NCI-H526 (cell line): ENCODE data around the gene MAST4.

Experiments used
- DNase-seq, 2 experiments: peaks; one replicate each; lab custom pipeline; 2025; lab: John Stamatoyannopoulos, UW

MAST4 gene

DNA sequence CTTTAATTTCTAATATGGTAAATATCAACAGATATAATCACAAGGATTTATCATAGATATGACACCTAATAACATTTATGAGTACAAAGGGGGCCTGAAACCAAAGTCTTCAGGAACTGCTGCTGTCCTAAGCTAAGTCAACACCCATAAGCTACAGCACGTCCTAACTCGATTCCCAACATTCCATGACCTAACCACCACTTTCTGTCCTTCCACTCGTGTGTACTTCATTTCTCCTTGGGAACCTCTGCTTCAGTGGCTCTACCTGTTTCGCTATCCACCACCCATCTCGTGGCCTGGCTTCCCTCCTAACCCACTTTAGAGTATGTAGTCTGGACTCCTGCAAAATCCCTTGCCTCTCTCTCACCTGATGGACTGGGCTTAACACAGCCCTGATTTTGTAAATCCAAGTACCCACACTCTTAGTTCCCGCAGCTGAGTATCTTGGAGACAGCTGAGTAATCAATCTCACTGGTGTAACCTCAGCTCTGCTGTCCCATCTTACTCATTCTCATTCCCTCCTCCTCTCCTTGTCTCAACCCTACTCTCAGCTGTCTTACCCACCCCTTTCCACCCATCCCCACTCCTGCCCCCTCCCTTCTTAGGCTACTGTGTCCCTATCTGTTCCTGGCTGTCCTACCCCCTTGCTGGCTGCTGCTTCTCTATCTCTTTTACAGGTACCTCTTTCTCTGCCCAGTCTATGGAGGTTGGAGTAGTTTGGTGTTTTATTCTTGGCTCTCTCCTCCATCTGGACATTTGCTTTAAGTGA is 101.8 kb downstream of the MAST4 start:
- DNase-seq = no peak

DNA sequence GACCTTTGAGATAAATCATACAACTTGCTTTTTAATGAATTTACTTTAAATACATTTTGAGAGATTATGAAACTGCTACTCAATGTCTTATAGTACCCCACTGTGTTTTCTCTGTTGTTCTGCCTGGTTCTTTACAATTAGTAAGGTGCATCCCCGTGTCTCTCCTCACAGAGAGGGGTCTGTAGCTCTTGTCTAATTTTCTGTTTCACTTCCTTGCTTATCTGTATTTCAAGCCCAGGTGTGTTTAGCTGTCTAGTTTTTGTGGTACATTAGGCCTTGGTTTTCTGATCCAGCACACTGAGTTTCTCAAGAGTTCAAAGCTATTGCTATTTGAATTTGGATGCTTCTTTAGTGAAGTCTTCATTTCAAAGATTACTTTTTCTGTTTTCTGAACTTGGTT is 105.1 kb downstream of the MAST4 start:
- no peak for DNase-seq

DNA sequence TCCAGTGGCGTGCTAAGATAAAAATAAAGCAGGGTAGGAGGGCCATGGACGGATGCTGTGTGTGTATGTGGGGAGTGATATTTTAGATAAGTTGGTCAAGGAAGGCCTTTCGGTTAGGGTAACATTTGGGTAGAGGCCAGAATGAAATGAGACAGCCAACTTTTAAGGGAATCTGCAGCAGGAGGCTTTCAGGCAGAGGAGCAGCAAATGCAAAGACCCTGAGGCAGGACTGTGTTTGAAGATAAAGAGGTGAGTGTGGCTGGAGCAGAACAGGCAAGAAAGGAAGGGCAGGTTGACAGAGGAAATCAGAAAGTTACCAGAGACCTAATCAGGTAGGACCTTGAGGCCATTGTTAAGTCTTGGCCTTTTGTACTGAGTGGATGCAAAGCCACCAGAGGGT is 106.2 kb downstream of the MAST4 start:
- no peak for DNase-seq

DNA sequence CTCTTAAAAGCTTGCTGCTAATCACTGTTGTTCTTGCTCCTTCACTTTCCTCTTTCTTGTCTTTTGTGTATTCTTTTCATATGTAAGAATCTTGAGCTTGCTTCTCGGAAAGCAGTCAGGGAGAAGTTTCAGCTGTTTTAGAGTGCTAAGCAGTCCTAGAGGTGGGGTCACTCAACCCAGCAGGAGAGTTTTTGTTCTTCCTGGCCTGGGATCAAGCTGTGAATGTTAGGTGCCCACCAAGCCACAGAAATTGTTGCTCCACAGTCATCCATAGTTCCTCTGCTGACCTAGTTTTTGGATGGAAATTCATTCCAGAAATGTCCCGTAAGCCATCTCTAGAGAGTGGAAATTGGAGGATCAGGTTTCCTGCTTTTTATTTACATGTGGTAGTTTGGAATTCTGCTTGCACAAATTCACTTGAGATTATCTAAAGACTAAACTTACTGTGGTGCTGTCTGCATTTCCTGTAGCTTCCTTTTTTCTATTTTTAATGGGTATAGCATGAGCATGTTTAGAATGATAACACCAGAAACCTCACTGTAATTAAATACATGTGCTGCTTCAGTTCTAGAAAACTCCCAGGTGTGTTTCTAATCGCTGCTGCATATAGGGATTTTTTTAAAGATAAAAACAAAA is 108.7 kb downstream of the MAST4 start:
- DNase-seq = no peak

DNA sequence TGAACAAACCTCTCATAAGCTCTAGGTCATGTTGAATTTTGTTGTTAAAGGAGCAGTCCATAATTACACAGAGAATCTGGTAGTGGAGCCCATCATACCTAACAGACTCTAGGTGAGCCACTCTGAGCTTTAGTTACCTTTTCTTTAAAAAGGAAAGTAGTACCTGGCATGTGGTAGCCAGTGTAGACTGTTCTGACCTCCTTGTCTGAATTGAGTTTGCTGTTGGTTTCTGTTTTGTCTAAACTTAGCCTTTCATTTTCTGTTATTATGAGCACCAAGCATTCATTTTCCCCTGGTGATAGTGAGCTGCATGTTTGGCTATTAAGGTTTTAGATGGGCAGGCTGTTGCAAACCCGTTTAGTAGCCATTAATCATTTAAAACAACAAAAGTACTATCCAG is 112.2 kb downstream of the MAST4 start:
- no peak for DNase-seq

DNA sequence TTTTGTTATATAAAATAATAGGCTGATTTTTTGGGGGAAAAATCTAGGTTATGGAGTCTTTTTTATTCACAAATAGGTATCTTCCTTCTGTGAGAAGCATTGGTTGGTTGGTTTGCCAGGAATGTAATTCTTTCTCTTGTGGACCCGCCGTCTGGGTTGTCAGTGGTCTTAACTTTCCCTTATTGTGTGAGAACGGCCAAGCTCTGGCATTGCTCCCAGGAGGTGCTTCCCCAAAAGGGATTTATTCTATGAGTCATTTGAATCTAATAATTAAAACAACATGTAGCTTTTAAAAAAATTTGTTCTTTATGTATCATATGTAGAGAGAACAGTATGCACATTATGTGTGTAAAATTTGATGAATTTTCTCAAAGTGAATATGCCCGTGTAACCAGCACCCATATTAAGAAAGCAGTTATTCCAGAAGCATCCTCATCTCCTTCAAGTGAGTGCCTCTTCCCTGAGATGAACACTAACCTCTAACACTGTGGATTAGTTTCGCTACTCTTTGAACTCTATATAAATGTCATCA is 114.4 kb downstream of the MAST4 start:
- DNase-seq = no peak

DNA sequence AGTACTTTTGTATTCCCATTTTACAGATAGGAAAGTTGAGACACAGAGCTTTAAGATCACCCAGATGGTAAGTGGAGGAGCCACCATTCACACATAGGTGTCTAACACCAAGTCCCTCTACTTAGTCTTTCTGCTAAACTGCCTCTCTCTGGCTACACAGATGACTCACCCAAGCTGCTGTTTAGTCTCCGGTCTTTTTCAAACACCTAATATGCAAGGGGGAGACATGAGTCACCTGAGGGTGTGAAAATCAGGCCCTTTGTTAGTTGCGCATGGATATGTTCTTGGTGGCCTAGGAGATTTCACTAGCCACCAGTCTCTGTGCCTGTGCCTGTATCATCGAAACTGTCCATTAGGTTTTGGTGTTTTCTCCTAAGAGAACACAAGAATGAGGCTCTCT is 117.8 kb downstream of the MAST4 start:
- DNase-seq = no peak

DNA sequence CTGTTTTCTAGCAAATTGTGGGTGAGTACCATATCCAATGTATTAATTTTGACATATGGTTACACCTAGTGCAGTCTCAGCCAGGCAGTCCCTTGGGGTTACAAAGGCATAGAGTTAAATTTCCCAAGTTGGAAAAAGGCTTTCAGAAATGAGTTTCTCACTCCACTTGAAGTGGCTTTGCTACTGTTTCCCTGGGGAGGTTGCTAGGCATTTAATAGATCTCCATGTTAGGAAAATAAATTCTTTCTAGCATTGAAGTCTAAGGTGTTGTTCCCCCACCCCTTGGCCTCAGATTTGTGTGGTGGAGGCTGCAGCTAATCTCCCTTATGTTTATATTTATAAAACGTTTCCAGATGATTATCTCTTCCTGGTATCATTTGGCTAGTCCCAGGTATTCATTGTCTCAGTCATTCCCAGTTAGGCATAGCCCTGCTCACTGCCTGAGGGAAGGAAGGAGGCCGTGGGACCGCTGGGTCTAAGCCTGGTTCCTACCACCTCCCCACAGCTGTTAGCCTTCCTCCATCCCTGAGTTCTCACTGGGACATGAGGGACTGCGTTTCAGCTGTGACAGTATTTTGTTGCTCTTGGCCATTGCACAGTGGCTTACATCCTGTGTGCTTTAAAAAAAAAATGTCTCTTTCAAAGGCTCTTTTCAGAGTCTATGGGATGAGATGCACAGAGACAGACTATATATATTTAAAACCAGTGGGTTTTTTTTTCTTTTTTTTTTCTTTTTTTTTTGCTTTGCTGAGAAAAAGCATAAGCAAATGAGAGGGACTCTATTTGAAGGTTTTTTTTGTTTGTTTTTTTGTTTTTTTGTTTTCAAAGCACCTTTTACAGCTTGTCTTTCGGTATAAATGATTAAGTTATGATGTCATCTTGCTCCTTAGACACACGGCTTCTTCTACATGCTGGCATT is 121.5 kb downstream of the MAST4 start:
- DNase-seq = no peak

DNA sequence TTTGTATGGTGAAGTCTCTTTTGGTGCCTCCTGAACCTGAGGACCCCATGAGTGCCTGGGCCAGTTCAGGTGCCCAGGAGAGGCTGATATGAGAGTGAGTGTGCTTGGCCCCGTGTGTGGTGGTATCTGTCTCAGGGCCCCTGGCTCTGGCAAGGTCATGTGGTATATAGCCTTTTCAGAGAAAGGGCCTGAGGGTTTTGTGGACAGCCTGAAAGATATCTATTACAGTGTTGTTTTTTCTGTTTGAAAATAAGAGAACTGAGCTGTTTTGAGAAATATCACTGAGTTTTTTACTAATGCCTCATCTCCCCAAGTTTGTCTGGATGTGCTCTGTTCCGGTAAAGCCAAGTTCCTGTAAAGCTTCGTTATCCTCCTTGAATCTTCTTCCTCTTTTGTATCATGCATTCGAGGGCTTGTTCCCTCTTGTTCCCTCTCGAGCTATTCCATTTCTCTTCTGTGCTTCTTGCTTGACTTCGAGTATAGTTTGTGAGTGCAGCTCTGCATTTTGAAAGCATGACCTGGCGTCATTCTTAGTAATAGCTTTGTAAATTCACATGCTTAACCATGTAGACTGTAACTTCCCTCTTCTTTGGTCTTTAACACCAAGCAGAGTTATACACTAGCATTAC is 122.3 kb downstream of the MAST4 start:
- DNase-seq = no peak

DNA sequence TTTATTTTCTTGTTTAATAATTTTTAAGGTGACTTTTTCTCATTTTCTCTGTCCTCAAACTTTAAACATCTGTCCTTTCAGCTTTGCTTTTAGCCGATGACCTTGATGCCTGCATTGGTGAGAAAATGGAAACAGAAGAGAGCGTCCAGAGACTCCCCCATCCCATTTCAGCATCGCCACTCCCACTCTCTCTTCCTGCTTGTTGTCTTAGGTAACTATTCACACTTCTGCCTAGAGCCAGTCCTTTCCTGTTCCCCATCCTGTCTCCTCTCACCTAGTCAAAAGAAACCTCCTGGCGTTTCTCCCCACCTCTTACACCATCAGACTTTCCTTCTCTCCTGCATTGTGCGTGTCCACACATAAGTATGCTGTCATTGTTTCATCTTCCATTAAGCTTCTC is 124.6 kb downstream of the MAST4 start:
- no peak for DNase-seq

DNA sequence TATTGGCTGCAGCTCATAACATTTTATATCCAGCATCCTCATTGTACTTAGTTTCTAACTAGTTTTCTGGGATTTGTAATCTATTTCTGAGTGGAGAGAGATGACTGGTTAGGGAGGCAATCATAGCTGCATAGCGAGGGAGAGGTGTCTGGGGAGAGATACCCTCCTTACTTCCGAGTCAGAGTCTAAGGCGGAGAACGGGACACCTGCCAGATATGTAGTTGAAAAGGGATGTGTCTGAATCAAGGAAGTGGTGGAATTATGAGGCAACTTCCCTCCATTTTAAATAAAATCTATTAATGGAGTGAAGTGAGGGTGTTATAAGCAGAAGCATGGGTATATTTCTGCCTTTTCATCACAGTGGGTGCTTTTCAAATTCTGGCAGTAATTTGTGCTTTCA is 126.5 kb downstream of the MAST4 start:
- DNase-seq = no peak

DNA sequence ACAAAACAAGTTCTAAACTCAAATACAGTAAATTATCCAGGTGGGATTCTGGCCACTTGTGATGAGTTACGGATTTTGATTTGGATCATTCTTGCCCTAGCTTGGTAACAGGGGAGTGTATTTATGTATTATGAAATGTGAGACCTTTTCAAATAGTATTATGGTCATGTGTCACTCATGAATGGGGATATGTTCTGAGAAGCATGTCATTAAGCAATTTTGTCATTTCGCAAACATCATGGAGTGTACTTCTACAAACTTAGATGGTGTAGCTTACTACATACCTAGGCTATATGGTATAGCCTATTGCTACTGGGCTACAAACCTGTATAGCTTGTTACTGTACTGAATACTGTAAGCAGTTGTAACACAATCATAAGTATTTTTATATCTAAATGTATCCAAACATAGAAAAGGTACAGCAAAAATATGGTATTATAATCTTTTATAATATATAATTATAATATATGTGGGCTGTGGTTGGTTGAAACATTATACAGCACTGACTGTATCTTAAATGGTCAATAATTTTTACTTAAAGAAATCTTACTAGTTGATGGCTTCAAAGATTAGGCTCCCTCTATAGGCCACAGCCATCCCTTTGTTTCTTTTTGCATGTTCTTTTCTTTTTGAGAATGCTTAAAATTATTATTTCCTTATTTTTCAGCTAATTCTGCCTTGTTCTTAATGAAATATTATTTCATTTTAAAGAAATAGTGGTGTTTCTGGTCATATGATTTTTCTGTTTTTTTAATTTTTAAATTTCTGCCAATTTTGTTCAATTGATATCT is 128.4 kb downstream of the MAST4 start:
- no peak for DNase-seq

DNA sequence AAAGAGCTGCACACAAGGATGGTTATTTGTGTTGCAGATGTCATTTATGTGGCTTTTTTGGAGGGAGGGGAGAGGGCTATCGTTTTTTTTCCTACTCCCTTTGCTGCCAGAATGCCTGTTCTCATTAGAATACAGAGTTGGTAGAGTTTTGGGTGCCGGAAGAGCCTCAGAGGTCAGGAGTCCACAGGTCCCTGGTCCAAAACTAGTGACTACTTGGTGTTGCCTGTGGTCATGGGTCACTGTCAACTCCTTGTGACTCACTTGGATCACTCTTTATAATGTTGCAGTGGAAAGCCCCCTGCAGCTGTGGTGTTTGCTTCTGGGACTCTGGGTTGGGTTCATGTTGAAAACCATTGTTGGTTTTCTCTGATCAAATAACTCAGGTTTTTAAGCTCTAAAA is 131.4 kb downstream of the MAST4 start:
- DNase-seq = no peak

DNA sequence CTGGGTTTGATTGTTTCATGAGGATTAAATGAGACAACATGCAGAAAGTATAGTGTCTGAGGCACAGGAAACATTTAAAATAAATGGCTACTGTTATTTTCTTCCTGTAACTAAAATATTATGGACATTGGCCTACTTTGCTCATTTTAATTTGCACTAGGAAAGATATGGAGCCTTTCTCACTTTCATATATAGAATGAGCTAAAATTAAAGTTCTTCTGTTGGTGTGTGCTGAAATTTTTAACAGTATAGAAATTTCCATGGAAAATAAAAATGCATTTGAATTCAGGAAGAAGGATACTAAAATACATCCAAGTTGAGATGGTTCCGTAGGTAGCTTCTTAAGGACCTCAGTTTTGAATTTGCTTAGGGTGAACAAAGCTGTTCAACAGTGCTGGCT is 131.9 kb downstream of the MAST4 start:
- DNase-seq = no peak

DNA sequence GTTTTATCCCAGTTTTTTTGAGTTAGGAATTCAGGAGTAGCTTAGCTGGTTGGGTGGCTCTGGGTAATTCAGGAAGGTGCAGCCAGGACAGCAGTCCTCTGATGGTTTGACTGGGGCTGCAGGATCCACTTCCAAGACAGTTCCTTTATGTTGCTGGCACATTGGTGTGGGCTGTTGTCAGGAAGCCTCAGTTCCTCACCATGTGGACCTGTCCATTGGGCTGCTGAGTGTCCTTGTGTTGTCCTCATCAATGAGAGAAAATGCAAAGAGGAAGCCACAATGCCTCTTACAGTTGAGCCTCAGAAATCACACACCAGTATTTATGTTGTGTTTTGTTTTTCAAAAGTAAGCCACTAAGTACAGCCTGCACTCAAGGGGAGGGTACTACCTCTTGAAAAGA is 140.9 kb downstream of the MAST4 start:
- DNase-seq = no peak

DNA sequence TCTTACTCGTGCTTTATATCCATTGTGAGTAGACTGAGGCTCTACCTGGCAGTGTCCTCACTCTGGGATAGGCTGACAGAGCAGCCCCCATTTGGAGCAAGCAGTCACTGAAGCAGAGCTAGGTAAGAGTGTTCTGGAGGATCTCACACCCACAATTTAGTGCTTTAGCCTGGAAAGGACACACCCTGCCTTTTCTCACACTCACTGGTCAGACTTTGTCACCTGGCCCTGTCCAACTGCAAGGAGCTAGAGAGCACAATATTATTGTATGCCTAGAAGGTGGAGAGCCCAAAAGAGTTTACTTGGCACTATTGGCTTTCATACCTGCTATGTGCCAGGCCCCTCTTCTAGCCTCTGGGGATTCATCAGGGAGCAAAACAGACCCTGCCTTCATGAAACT is 141.9 kb downstream of the MAST4 start:
- DNase-seq = no peak

DNA sequence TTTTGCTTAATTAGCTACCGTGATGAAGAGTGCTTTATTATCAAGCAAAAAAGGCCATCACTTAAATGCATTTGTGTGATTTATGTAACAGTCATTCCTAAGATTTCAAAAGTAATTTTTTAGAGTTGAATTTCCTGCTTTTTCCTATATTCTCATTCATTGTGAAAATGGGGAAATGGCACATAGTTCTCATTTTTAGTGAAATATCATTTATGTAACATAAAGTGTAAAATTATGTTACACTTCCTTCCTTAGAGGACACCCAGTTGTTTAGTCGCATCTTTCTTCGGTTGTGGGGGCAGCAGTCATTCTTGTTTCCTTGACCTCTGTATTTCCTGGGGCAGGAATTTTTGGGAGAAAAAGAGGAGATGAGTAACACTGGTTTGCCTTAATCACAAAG is 142.8 kb downstream of the MAST4 start:
- no peak for DNase-seq

DNA sequence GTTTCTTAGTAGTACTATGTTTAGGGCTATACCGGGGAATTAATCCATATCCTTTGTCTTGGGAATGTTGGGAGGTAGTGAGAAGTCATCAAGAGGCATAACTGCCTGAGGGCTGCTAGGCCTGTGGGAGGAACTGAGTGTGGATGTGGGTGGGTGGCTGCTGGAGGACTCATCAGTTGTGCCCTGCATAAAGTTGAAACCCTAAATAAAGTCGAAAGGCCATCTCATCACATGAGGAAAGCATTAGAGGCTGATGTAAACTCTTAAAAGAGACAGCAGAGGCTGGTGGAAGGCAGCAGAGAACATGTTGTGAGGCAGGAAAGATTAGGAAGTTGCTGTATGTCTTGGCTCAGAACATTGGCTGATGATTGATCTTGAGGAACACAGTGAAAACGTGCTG is 143.8 kb downstream of the MAST4 start:
- DNase-seq = no peak

DNA sequence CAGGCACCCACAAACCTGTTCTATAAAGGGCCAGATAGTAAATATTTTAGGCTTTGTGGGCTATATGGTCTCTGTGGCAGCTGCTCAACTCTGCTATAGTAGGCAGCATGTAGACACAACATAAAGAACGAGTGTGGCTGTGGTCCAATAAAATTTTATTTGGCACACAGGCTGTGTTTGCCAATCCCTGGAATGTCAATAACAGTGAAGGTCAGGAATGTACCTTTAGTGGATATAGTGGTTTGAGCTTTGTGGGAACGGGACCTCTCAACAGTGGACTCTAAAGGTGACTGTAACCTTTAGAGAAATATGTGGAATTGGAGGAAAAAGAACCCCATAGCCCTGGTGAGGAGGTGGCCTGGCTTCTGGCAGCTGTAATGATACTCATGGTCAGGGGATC is 145.2 kb downstream of the MAST4 start:
- no peak for DNase-seq

DNA sequence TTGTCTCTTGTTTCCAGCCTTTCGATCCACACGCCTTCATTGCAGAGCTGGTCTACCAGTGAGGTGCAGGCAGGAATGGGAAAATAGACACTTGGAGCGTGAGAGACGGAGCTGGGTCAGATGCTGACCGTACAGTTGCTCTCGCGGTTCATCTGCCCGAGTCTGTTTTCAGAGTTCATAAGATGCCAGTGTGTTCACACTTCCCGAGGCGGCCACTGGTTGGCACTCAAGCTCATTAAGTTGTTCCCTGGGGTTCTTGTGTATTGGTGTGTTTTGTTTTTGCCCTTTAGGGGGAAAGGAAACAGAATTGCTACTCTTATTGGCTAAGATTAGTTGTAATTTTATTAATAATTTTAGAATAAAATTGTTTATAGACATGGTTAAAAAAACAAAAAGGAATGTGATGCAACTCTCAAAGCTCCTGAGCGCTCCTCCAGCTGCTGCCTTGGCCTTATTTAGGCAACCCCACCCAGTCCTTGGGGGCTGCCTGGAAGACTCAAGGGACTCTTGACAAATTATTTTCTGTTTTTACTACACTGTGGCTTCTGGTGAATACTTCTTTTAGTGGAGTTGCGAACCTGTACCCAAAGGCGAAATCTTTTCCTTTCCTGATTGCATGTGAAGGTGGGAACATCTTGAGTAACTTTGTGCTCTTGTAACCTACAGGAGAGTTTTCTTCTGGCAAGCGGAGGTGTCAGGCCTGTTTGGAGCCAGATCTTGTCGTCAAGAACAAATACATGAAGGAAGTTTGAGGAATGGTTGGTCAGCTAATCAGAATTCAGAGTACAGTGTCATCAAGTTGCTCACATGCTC is 146.1 kb downstream of the MAST4 start:
- peak in 1 of 2 experiments; percentile 15 for DNase-seq

DNA sequence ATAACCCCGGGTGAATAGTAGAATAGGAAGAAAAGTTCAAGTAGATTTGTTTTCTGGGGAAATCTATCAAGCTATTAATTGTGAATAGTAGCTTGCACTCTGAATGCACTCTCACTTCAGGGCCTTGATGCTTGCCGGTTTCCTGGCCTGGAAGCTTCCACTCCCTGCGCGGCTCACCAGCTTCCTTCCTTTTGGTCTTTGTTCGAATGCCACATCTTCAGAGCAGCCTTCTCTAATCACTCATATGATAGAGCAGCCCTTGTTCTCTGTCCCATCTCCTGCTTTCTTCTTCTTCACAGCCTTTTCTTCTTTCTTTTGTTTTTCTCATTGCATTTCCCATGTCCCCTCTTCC is 146.7 kb downstream of the MAST4 start:
- no peak for DNase-seq
